ENCODE measurements around the gene ARFGEF2.

DNA sequence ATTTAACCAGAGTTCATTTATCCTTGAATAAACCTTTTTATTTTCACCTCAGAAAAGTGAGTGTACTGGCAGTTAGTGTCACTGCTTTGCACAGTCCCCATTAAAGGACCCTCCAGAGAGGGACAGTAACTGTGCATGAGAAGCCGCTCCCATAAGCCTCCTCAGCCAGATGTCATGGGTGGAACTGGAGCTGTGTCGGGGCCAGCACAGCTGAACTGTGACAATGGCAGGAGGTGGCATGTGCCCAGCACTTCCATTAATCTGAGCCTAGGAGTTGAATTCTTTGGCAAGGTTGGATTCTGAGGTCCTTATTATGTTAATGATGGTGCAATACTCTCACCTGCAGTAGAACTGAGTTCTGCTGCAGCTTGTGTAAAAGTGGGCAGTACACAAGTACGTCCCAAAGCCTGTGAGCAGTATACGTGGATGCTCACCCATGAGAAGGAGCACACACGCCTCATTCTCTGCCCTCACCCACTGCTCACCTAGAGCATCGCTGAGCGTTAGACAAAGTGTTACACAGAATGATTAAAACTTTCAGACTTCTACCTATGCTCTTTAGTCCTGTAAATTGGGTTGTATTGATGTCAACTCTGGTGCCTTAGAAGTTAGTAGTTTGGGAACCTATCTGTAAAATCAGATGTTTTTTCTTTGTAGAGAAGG is 112.7 kb downstream of the ARFGEF2 start:
- TF ChIP-seq, protein P1, sequence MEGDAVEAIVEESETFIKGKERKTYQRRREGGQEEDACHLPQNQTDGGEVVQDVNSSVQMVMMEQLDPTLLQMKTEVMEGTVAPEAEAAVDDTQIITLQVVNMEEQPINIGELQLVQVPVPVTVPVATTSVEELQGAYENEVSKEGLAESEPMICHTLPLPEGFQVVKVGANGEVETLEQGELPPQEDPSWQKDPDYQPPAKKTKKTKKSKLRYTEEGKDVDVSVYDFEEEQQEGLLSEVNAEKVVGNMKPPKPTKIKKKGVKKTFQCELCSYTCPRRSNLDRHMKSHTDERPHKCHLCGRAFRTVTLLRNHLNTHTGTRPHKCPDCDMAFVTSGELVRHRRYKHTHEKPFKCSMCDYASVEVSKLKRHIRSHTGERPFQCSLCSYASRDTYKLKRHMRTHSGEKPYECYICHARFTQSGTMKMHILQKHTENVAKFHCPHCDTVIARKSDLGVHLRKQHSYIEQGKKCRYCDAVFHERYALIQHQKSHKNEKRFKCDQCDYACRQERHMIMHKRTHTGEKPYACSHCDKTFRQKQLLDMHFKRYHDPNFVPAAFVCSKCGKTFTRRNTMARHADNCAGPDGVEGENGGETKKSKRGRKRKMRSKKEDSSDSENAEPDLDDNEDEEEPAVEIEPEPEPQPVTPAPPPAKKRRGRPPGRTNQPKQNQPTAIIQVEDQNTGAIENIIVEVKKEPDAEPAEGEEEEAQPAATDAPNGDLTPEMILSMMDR (IDR thresholded peaks at IDR 0.05; ENCODE audit: low read depth, low read length) = no peak
- TF ChIP-seq EZH2phosphoT487 (IDR thresholded peaks at IDR 0.05; ENCODE audit: low read depth) = no peak
